SU-DHL-6 (cell line): ENCODE results near the gene MAX.

ENCODE experiments used
- H2AFZ ChIP-seq: fragments of 200-600 bp; sonication (generic); 2 replicates; pipeline ENCODE4 v1.6.1; 2014; ENCODE audit warnings: low read depth, mild to moderate bottlenecking, moderate library complexity, mixed read lengths, antibody characterized with exemption, low read length; ENCODE audit not compliant: severe bottlenecking
- H3F3A ChIP-seq: fragments of 200-600 bp; shearing (Covaris generic); 2 replicates; pipeline ENCODE4 v1.6.0; 2016; ENCODE audit warnings: antibody characterized with exemption, mild to moderate bottlenecking; ENCODE audit not compliant: insufficient read depth
- H3K27ac ChIP-seq: fragments of 200-600 bp; sonication (generic); 2 replicates; pipeline ENCODE4 v1.5.1; 2016; ENCODE audit warnings: low read depth, mild to moderate bottlenecking, low read length, moderate library complexity, mixed read lengths
- H3K27me3 ChIP-seq: fragments of 200-600 bp; sonication (generic), shearing (Covaris generic); 2 replicates; pipeline ENCODE4 v1.6.0; 2014; ENCODE audit warnings: mild to moderate bottlenecking, low read length
- H3K36me3 ChIP-seq: fragments of 200-600 bp; sonication (generic); 2 replicates; pipeline ENCODE4 v1.6.1; 2014; ENCODE audit warnings: mild to moderate bottlenecking, low read length, mixed read lengths
- H3K4me2 ChIP-seq: fragments of 300-600, 200-600 bp; shearing (Covaris generic), sonication (generic); 2 replicates; pipeline ENCODE4 v1.6.0; 2014; ENCODE audit warnings: low read length, low read depth, mild to moderate bottlenecking; ENCODE audit not compliant: poor library complexity, severe bottlenecking
- H3K4me3 ChIP-seq: fragments of 200-600 bp; sonication (generic); 2 replicates; pipeline ENCODE4 v1.5.1; 2014; ENCODE audit warnings: antibody characterized with exemption, low read length, mild to moderate bottlenecking, mixed read lengths; ENCODE audit not compliant: insufficient read depth, poor library complexity, severe bottlenecking
- H3K79me2 ChIP-seq: fragments of 200-600 bp; sonication (generic); 2 replicates; pipeline ENCODE4 v1.6.1; 2014; ENCODE audit warnings: mild to moderate bottlenecking, low read length, moderate library complexity; ENCODE audit not compliant: insufficient read depth
- H3K9ac ChIP-seq: fragments of 200-600 bp; sonication (generic); 2 replicates; pipeline ENCODE4 v1.7.0; 2014; ENCODE audit warnings: mild to moderate bottlenecking, low read length
- H3K9me2 ChIP-seq: fragments of 200-600 bp; sonication (generic); replicated peaks from 2 replicates; pipeline ENCODE4 v1.6.1; 2014; ENCODE audit warnings: low read length; ENCODE audit not compliant: insufficient read depth
- H3K9me3 ChIP-seq: fragments of 200-600 bp; sonication (generic); 2 replicates; pipeline ENCODE4 v1.6.1; 2014; ENCODE audit warnings: low read length, mixed read lengths; ENCODE audit not compliant: insufficient read depth
- H4K20me1 ChIP-seq: fragments of 200-600 bp; sonication (generic); 2 replicates; pipeline ENCODE4 v1.6.1; 2014; ENCODE audit warnings: low read depth, mild to moderate bottlenecking, antibody characterized with exemption, low read length, moderate library complexity, mixed read lengths
- CTCF ChIP-seq: fragments of 200-600 bp; sonication (generic); IDR thresholded peaks from one replicate; pipeline ENCODE4 v1.5.1; 2017; ENCODE audit warnings: antibody characterized with exemption, mild to moderate bottlenecking, low read length, moderate library complexity; ENCODE audit not compliant: insufficient read depth, poor library complexity, severe bottlenecking
- EZH2phosphoT487 ChIP-seq: fragments of 200-600 bp; sonication (generic), shearing (Covaris generic); conservative IDR thresholded peaks from 2 replicates; pipeline ENCODE4 v1.6.1; 2018; ENCODE audit warnings: mild to moderate bottlenecking, antibody characterized with exemption, low read length, moderate library complexity, mixed read lengths

The MAX gene

GRCh38 chr14:65043893-65044595 lies 58.3 kb downstream of the MAX start:
- no peak overlapping the region for H2AFZ ChIP-seq
- no peaks in the 10 kb centered on the region for H3K27me3 ChIP-seq
- H3K27ac ChIP-seq, result no peak overlapping the region
- no peaks in the 10 kb centered on the region for H3K9me2 ChIP-seq
- no peak overlapping the region for H3K4me3 ChIP-seq
- H3K79me2 ChIP-seq, result no peaks in the 10 kb centered on the region
- TF ChIP-seq EZH2phosphoT487, result no peak
- H3F3A ChIP-seq, result no peaks in the 10 kb centered on the region
- H3K4me2 ChIP-seq, result no peak overlapping the region
- no peaks in the 10 kb centered on the region for H3K9me3 ChIP-seq
- H3K36me3 ChIP-seq, result no peaks in the 10 kb centered on the region
- H4K20me1 ChIP-seq, result no peaks in the 10 kb centered on the region
- H3K9ac ChIP-seq, result no peak overlapping the region

GRCh38 chr14:65042731-65043372 lies 59.5 kb downstream of the MAX start:
- no peak overlapping the region for H3K4me3 ChIP-seq
- H3K9me3 ChIP-seq, result no peaks in the 10 kb centered on the region
- H3F3A ChIP-seq, result no peaks in the 10 kb centered on the region
- no peaks in the 10 kb centered on the region for H3K79me2 ChIP-seq
- H3K36me3 ChIP-seq, result no peaks in the 10 kb centered on the region
- H3K4me2 ChIP-seq, result no peak overlapping the region
- H3K9me2 ChIP-seq, result no peaks in the 10 kb centered on the region
- no peak overlapping the region for H3K9ac ChIP-seq
- TF ChIP-seq EZH2phosphoT487 (no peak), CTCF (no peak)
- H3K27ac ChIP-seq, result no peak overlapping the region
- no peaks in the 10 kb centered on the region for H3K27me3 ChIP-seq
- H4K20me1 ChIP-seq, result no peaks in the 10 kb centered on the region
- H2AFZ ChIP-seq, result no peak overlapping the region

- no peaks in the 10 kb centered on the region for H4K20me1 ChIP-seq
- no peaks in the 10 kb centered on the region for H3K9me2 ChIP-seq
- no peak overlapping the region for H3K4me2 ChIP-seq
- H3K27me3 ChIP-seq, result no peaks in the 10 kb centered on the region
- H3K9me3 ChIP-seq, result no peaks in the 10 kb centered on the region
- H2AFZ ChIP-seq, result no peak overlapping the region
- no peaks in the 10 kb centered on the region for H3K79me2 ChIP-seq
- no peak for TF ChIP-seq CTCF
- no peak for TF ChIP-seq EZH2phosphoT487
- no peak overlapping the region for H3K4me3 ChIP-seq
- H3K9ac ChIP-seq, result no peak overlapping the region
- no peaks in the 10 kb centered on the region for H3K36me3 ChIP-seq
- H3F3A ChIP-seq, result no peaks in the 10 kb centered on the region
- no peak overlapping the region for H3K27ac ChIP-seq
These were observed 60.0 kb downstream of the MAX start for GRCh38 chr14:65042296-65042695.

GRCh38 chr14:65041434-65041915 lies 60.8 kb downstream of the MAX start:
- TF ChIP-seq EZH2phosphoT487, result no peak
- no peak for TF ChIP-seq CTCF
- no peaks in the 10 kb centered on the region for H3K79me2 ChIP-seq

More at GRCh38 chr14:65041434-65041915, 60.8 kb downstream of the MAX start:
- no peak overlapping the region for H3K4me2 ChIP-seq
- H3K36me3 ChIP-seq, result no peaks in the 10 kb centered on the region
- no peaks in the 10 kb centered on the region for H3K9me3 ChIP-seq
- H3K9ac ChIP-seq, result no peak overlapping the region
- no peak overlapping the region for H3K4me3 ChIP-seq
- no peaks in the 10 kb centered on the region for H3K9me2 ChIP-seq
- no peaks in the 10 kb centered on the region for H3F3A ChIP-seq
- H3K27ac ChIP-seq, result no peak overlapping the region
- H4K20me1 ChIP-seq, result no peaks in the 10 kb centered on the region
- H3K27me3 ChIP-seq, result no peaks in the 10 kb centered on the region
- H2AFZ ChIP-seq, result no peak overlapping the region
